ENCODE results near the gene CACNA2D3.

CACNA2D3 gene

GRCh38 chr3:54345847-54346375, 223.6 kb downstream of the CACNA2D3 start:
- no peak for DNase-seq

GRCh38 chr3:54347060-54347459, 224.7 kb downstream of the CACNA2D3 start:
- DNase-seq = peak; percentile 76

- no peak for DNase-seq
Observed at GRCh38 chr3:54347933-54348332, 225.6 kb downstream of the CACNA2D3 start.

- peak; percentile 52 for DNase-seq
Observed at GRCh38 chr3:54349231-54349652, 226.9 kb downstream of the CACNA2D3 start.

GRCh38 chr3:54349691-54350090, 227.3 kb downstream of the CACNA2D3 start:
- DNase-seq = peak; percentile 16

- DNase-seq = no peak
Observed at GRCh38 chr3:54353546-54353945, 231.2 kb downstream of the CACNA2D3 start.

GRCh38 chr3:54353946-54354345, 231.6 kb downstream of the CACNA2D3 start:
- DNase-seq = peak; percentile 82

GRCh38 chr3:54355800-54356199, 233.4 kb downstream of the CACNA2D3 start:
- DNase-seq = no peak

- no peak for DNase-seq
Observed at GRCh38 chr3:54356261-54357045, 234.1 kb downstream of the CACNA2D3 start.

- no peak for DNase-seq
Observed at GRCh38 chr3:54357301-54357700, 234.9 kb downstream of the CACNA2D3 start.

GRCh38 chr3:54358316-54358715, 236.0 kb downstream of the CACNA2D3 start:
- DNase-seq = peak; percentile 5

- peak; percentile 2 for DNase-seq
Observed at GRCh38 chr3:54358969-54359694, 236.8 kb downstream of the CACNA2D3 start.

GRCh38 chr3:54360320-54360719, 238.0 kb downstream of the CACNA2D3 start:
- no peak for DNase-seq

- no peak for DNase-seq
Observed at GRCh38 chr3:54361746-54362283, 239.5 kb downstream of the CACNA2D3 start.

GRCh38 chr3:54366007-54366750, 243.8 kb downstream of the CACNA2D3 start:
- DNase-seq = no peak

- peak; percentile 79 for DNase-seq
Observed at GRCh38 chr3:54366839-54367238, 244.5 kb downstream of the CACNA2D3 start.

GRCh38 chr3:54372232-54372631, 249.9 kb downstream of the CACNA2D3 start:
- DNase-seq = peak; percentile 67

GRCh38 chr3:54374214-54374852, 252.0 kb downstream of the CACNA2D3 start:
- DNase-seq = peak; percentile 52

GRCh38 chr3:54376142-54376807, 253.9 kb downstream of the CACNA2D3 start:
- DNase-seq = peak; percentile 1

GRCh38 chr3:54376939-54377578, 254.7 kb downstream of the CACNA2D3 start:
- DNase-seq = peak; percentile 53

GRCh38 chr3:54378184-54378583, 255.8 kb downstream of the CACNA2D3 start:
- DNase-seq = no peak
